HG02938 (cell line): ENCODE data around the gene GGT5.
"Not testable (repeated sequence)": the region's sequence is repeated elsewhere in the genome, so short reads cannot be mapped to it uniquely, and the experiment has no call there.

Experiments used
- ATAC-seq: cut with Tn5 transposase; IDR thresholded peaks from one replicate; pipeline ENCODE4 v1.9.1; 2021; ENCODE audit warnings: mild to moderate bottlenecking, moderate library complexity; ENCODE audit not compliant: unreplicated experiment

The GGT5 gene

GRCh38 chr22:24185501-24186351, 59.2 kb downstream of the GGT5 start:
- ATAC-seq: no peak

GRCh38 chr22:24185001-24185500, 59.8 kb downstream of the GGT5 start:
- no peak for ATAC-seq

DNA sequence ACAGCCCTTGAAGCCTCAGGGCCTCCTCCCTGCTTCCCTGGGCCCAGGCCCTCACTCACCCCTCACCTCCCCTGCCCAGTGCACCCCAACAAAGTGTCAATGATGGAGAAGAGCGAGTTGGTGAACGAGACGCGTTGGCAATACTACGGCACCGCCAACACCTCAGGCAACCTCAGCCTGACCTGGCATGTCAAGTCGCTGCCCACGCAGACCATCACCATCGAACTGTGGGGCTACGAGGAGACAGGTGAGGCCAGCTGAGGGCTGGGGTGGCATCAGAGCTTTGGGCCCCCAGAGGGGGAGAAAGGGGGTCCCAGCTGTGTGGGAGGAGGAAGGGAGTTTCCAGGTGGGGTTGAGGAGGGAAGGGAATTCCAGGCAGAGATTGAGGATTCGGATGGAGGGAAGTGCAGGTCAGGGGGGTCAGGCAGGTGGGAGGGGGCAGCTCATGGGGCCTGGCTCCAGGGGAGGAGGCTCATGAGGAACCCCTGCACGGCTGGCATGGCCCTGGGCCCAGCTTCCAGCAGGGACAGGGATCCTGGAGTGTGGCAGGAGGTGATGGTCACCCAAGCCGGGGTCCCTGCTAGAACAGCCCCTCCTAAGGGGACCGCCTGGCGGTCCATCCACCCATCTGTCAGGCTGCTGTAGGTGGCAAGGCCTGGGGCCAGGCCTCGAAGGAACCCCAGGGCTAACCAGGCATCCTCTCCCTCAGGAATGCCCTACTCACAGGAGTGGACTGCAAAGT, 60.7 kb downstream of the GGT5 start:
- no peak for ATAC-seq

GRCh38 chr22:24183321-24184031, 61.4 kb downstream of the GGT5 start:
- ATAC-seq: no peak

GRCh38 chr22:24182900-24183246, 62.0 kb downstream of the GGT5 start:
- not testable (repeated sequence) for ATAC-seq

DNA sequence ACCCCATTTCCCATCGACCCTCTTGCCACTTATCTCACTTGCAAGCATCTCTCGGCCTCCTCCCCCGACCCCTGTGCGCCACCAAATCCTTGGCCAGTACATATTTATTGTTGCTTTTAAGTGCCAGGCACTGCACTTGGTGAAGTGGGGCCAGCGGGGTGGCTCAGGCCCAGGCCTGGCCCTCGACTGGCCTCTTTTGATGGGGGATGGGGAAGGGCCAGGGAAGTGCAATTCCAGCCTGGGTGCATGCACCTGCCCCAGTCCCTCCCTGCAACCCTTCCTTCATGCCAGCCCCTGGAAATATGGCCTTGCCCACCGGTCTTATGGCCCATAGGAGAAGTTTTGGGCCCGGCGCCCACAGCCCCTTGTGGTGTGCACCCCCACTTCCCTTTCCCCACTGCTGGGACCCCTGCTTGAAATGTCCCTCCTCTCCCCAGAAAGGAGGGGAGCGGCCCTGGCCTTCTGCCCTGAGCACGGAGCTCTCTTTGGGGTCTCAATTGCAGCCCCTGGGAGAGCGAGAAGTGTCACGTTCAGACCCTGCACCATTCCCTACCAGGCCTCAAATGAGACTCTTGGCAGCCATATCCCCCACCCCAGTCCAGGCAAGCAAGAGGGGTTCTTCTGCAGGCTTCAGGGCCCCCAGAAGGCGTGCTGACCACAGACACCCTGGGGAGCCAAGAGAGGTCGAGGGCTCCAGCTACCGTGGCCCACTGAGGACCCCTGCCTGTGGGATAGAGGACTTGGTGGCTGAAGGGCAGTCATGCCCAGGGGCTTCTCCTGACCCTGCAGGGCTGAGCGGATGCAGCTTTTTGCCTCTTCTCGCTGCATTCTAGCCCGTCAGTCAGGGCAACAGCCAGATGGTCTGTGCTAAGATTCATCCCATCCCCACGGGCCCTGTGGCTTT, 62.6 kb downstream of the GGT5 start:
- ATAC-seq: no peak

DNA sequence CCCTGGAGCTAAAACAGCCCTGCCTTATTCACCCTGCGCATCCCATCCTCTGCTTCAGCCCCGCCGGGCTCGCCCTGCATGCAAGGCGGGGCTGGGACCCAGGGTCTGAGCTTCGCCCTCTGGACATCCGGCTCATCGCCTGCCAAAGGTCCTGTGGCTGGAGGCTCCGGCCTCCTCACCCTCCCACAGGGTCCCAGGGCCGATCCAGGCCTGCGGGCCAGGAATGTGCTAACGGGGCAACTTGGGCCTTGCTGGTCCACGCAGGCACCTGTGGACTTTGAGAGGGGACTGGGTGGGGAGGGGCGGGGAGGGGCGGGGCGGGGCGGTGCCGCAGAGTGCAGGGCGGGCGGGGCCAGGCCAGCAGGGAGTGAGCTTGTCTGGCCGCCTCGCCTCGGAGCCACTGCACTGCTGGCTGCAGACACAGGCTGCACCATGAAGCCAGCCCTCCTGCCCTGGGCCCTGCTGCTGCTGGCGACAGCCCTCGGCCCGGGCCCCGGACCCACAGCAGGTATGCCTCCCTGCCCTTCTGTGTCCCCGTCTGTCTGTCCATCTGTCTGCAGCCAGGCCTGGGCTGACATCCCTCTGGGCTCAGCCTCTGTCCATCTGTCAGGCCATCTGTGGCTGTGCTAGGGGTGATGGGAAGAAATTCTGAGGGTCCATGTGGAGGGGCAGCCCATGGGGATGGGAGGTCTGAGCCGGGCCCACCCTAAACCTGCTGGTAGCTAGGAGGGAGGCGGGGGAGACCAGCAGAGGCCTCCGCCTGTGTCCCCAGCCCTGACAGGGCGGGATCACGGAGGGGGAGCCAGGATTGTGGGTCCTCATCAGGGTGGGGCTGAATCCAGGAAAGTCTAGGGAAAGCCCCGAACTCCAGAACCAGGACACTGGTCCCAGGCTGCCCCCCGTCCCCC, 63.5 kb downstream of the GGT5 start, which contains the start of gene SUSD2:
Gene SUSD2, plus strand, starts transcription at position 400 of the 908 bp plus-strand sequence. Its CDS starts 33 bp downstream, at position 433.
- no peak for ATAC-seq

GRCh38 chr22:24180316-24181087, 64.4 kb downstream of the GGT5 start:
- no peak for ATAC-seq

DNA sequence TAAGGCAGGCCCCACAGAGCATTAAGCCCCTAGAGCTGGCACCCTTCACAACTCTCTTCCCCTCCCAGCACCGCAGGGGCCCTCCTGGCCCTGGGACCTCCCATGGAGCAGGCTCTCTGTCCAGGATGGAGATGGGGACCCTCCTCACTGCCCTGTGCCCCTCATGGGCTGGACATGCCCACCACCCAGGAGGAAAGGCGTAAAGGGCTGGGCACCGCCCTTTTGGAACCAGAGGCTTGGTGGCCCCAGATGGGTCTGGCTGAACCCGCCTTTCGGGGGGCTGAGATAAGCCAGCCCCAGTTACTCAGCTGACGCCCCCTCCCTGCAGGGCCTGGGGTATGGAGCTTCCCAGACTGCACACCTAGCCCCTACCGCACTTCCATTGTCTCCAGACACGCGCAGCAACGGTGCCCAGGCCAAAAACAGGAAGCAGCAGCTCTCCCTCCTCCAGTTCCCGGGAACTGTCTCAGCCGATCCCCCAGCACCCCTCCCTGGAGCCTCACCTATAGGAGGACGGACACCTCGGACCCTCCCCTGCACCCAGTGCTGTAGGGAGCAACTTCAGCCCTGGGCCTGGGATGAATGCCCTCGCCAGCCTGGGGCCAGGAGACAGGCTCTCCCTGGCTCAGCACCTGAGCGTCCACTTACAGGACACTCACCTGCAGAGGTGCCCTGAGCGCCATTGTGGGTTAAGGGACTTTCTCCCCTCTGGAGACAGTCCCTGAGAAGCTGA, 65.2 kb downstream of the GGT5 start:
- ATAC-seq: no peak

- no peak for ATAC-seq
Observed at GRCh38 chr22:24178502-24179440, 66.1 kb downstream of the GGT5 start.

GRCh38 chr22:24178021-24178431, 66.9 kb downstream of the GGT5 start:
- ATAC-seq: no peak

DNA sequence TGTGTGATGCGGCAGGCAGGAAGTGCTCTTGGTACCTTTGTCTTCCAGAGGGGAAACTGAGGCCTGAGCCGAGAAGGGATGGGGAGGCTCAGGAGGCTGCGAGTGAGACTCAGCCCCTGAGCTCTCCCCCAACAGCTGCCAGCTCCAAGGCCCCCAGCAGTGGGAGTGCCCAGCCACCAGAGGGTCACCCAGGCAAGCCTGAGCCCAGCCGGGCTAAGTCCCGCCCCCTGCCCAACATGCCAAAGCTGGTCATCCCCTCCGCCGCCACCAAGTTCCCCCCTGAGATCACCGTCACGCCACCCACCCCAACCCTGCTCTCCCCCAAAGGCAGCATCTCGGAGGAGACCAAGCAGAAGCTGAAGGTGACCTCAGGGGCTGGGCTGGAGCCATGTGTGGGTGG, 67.4 kb downstream of the GGT5 start:
- no peak for ATAC-seq

- no peak for ATAC-seq
Observed at GRCh38 chr22:24177045-24177444, 67.8 kb downstream of the GGT5 start.

- ATAC-seq: no peak
Observed at GRCh38 chr22:24176630-24177029, 68.3 kb downstream of the GGT5 start.

- ATAC-seq: no peak
Observed at GRCh38 chr22:24176040-24176439, 68.8 kb downstream of the GGT5 start.

DNA sequence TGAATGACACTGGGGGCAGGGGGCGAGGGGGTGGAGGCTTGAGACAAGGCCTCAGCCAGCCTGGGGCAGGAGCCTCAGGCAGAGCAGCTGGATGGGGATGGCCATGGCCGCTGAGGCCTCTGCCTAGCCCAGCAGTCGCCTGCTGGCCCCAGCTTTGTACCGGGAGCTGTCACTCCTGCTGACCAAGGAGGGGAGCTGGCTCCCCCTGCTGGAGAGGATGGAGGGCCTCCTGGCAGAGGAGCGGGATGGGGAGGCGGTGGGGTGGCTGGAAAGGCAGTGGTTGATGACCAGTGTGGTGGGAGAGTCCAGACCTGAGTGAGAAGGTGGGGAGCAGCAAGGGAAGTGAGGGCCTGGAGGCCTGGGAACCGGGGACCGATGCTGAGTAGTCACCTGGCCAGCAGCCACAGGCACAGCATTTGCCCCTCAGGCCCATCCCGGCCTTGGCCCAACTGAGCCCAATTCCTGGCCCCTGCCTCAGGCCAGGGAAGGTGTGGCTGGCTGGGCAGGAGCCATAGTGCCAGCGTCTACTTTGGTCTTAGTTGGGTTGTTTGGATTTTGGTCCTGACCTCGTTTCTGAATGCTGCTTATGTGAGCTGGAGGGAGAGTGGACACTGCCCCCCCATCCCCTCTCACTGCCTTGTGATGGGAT, 69.6 kb downstream of the GGT5 start:
- no peak for ATAC-seq
